GM20000 (cell line): Measurements from ENCODE around the gene CCDC91.

Source experiments
- DNase-seq: peaks from one replicate; pipeline ENCODE4 v3.0.0; 2012; ENCODE audit warnings: low spot score
- TF ChIP-seq, protein P1 (sequence below): IDR thresholded peaks from 2 replicates; pipeline ENCODE4 v1.5.1; 2012; ENCODE audit warnings: mild to moderate bottlenecking, control low read depth; ENCODE audit errors: extremely low read depth, missing control alignments

The CCDC91 gene

DNA sequence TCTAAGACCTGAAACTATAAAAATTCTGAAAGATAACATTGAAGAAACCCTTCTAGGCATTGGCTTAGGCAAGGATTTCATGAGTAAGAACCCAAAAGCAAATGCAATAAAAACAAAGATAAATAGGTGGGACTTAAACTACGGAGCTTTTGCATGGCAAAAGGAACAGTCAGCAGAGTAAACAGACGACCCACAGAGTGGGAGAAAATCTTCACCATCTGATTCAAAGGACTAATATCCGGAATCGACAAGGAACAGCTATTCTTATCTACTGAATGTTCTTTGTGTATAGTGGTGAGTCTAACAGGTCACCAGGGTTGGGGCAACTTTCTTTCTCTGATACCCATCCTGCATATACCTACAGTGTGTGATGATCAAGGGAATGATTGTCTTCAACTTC lies 198.6 kb downstream of the CCDC91 start:
- TF ChIP-seq, protein P1, sequence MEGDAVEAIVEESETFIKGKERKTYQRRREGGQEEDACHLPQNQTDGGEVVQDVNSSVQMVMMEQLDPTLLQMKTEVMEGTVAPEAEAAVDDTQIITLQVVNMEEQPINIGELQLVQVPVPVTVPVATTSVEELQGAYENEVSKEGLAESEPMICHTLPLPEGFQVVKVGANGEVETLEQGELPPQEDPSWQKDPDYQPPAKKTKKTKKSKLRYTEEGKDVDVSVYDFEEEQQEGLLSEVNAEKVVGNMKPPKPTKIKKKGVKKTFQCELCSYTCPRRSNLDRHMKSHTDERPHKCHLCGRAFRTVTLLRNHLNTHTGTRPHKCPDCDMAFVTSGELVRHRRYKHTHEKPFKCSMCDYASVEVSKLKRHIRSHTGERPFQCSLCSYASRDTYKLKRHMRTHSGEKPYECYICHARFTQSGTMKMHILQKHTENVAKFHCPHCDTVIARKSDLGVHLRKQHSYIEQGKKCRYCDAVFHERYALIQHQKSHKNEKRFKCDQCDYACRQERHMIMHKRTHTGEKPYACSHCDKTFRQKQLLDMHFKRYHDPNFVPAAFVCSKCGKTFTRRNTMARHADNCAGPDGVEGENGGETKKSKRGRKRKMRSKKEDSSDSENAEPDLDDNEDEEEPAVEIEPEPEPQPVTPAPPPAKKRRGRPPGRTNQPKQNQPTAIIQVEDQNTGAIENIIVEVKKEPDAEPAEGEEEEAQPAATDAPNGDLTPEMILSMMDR: no peak
- DNase-seq: no peak

DNA sequence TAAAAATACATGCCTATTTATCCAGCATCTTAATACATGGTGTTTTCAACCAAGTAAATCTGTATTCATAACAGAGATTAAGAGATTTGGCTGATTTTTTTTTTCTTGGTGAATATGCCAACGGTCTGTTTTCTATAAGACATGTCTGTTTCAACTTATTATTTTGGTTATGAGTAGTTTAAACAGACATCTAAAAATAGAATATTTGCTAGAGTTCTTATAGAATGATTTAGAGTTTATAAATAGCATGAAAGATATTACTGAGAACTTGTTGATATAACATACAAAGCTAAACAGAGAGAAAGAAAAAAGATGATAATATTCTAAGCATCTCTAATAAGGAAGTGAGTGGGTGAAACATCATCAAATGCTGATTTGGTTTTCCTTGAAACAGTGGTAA lies 199.9 kb downstream of the CCDC91 start:
- TF ChIP-seq, protein P1: no peak
- DNase-seq: no peak

DNA sequence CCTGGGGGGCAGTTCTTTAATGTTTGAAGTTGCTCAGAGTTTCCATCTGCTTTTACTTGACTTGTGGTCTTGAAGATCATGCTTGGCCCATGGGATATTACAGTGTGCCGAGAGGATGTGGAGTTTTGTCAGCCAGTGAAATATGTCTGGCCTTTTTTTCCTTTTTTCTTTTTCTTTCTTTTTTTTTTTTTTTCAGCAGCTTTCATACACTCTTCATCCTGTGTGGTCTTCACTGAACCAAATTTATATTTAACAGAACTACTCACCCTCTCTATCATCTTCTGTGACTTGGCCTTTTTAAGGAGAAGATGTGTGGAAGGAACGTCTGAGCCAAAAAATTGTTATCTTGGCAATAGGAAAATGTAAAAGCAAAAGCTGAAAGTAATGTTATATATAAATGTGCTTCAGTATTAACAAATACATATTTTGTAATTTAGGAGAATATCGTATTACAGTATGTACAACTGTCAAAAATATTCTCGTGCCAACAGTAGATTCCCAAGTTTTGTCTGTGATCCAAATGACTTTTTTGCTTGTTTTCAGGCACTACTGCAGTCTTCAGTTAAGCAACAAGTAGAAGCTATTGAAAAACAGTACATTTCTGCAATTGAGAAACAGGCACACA lies 200.6 kb downstream of the CCDC91 start:
- DNase-seq: no peak

DNA sequence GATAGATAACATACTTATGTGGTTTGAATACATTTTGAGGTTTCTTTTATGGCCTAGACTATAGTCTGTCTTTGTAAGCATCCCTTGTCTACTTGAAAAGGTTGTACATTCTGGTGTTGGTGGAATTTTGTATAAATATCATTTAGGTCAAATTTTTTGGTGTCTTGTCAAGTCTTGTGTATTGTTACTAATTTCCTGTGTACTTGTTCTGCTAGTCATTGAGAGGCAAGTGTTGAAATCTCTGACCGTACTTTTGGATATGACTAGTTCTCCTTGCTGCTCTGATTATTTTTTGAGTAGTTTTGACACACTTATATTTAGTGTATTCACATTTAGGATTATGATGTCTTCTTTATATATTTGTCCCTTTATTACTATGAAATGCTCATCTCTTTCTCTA lies 219.6 kb downstream of the CCDC91 start:
- TF ChIP-seq, protein P1: no peak

More for the DNA sequence above, 200.6 kb downstream of the CCDC91 start:
- TF ChIP-seq, protein P1: no peak

DNA sequence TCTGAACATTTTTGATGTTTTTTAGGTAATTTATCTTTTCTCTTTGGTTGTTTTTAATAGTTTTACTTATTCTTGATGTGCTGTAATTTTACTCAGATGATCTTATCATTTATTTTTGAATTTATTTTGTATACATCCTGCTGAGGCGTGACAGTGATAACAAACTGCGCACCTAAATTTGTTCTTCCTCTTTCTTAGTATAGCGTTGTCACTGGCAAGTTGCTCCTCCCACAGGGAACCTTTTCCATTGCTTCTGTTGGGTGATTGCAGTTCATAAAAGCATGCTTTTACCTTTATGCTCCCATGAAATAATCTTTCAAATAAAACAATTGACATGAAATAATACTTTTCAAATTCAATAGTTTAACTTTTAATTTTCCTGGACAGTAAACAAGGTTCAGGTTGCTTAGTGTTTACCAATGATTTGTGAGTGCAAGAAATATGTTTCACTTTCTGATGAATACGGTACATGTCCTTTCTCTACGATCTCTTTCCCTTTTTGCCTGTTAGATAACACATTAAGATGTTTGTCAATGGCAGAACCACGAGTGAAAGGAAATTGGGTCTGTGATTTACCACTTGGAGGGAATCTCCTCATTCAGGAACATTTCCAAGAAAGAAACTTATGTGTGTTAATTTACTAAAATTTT lies 223.3 kb downstream of the CCDC91 start:
- no peak for DNase-seq
- TF ChIP-seq, protein P1: no peak

More for the DNA sequence above, 219.6 kb downstream of the CCDC91 start:
- no peak for DNase-seq

DNA sequence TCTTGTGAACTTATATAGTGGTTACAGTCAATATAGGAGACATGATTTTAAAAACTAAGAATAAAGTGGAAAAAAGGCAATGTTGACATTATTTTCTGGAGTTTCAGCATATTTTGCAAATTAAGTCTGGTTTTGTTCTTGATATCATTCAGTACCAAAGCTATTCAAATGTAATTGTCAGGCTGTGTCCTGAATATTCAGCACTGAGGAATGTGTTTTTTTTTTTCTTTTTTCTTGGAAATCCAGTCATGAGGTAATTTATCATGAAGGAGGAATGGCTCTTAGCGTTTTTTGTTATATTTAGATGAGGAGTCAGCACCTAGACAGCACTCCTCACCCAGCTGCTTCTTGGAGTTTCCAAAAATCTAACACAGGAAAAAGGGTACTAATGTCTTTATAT lies 225.5 kb downstream of the CCDC91 start:
- TF ChIP-seq, protein P1: no peak
- no peak for DNase-seq

DNA sequence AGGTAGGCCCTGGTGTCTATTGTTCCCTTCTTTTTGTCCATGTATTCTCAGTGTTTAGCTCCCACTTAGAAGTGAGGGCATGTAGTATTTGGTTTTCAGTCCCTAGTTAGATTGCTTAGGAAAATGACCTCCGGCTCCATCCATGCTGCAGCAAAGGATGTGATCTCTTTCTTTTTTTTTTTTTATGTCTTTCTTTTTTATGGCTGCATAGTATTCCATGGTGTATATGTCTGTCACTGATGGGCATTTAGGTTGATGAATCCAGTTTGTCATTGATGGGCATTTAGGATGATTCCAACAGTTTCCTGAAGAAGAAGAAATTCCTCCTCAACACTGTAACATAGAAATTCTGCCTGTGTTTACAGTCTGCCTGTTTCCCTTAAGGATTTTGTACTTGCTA lies 231.1 kb downstream of the CCDC91 start:
- DNase-seq: no peak
- TF ChIP-seq, protein P1: no peak
